GM19035 (cell line): ENCODE results near the gene NCOA4.
A peak's percentile ranks its signal among the peaks of the same experiment; 100 is the strongest.
"Not testable (repeated sequence)": the region's sequence is repeated elsewhere in the genome, so short reads cannot be mapped to it uniquely, and the experiment has no call there.

Experiments
- ATAC-seq: cut with Tn5 transposase; IDR thresholded peaks from one replicate; pipeline ENCODE4 v1.9.1; 2021; ENCODE audit not compliant: unreplicated experiment

Gene NCOA4

GRCh38 chr10:45985590-45985989 lies 44.8 kb downstream of the NCOA4 start:
- not testable (repeated sequence) for ATAC-seq

- ATAC-seq: not testable (repeated sequence)
Observed at GRCh38 chr10:45984473-45984872, 46.0 kb downstream of the NCOA4 start.

- not testable (repeated sequence) for ATAC-seq
Observed at GRCh38 chr10:45983538-45984186, 46.8 kb downstream of the NCOA4 start.

- ATAC-seq: not testable (repeated sequence)
Observed at GRCh38 chr10:45981367-45981766, 49.1 kb downstream of the NCOA4 start.

DNA sequence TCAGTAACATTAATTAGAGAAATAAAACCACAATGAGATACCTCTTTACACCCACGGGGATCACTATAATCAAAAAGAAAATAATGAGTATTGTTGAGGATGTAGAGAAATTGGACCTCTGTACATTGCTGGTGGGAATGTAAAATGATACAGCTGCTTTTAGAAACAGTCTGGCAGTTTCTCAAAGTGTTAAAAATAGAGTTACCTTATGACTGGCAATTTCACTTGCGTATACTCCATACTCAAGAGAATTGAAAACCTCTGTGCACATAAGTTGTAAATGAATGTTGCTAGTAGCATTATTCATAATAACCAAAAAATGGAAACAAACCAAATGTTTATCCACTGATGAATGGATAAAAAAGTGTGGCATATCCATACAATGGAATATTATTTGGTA lies 51.9 kb downstream of the NCOA4 start:
- peak; percentile 83 for ATAC-seq

- not testable (repeated sequence) for ATAC-seq
Observed at GRCh38 chr10:45974041-45974440, 56.4 kb downstream of the NCOA4 start.

- ATAC-seq: peak; percentile 11
Observed at GRCh38 chr10:45972813-45973169, 57.6 kb downstream of the NCOA4 start.

- ATAC-seq: peak; percentile 71
Observed at GRCh38 chr10:45972106-45972812, 58.2 kb downstream of the NCOA4 start, which contains the start of gene TIMM23. TIMM23 (plus strand) TSS chr10:45972489; CDS start chr10:45972625, 136 bp downstream.

DNA sequence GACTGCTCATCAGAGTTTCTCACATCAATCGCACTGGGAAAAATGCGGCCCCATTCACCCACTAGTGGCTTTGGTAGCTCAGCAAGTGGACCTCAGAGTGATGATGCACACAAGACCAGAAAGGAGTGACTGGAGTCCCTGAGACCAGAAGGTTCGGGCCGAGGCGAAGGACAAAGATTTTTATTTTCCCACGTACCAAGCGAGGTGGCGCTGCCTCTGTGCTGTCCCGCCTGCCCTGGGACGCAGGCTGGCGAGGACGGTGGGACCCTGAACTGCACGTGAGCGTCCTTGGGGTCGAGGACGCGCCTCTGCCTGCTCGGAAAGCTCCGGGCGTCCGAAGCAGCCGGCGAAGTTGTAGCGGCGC lies 58.7 kb downstream of the NCOA4 start:
- ATAC-seq: peak; percentile 46

DNA sequence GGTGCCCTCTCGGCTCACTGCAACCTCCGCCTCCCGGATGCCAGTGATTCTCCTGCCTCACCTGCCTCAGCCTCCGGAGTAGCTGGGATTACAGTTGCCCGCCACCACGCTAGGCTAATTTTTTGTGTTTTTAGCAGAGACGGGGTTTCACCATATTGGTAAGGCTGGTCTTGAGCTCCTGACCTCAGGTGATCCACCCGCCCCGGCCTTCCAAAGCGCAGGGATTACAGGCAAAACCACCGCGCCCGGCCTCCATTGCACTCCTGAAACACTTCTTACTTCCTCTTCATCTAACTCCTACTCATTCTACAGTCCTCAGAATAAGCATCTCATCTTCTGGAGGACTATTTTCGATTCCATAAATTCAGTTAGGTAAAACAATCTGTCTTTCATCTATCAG lies 59.4 kb downstream of the NCOA4 start:
- ATAC-seq: not testable (repeated sequence)

- not testable (repeated sequence) for ATAC-seq
Observed at GRCh38 chr10:45962686-45963452, 67.6 kb downstream of the NCOA4 start.

GRCh38 chr10:45957928-45958327 lies 72.5 kb downstream of the NCOA4 start:
- not testable (repeated sequence) for ATAC-seq

GRCh38 chr10:45956634-45957033 lies 73.8 kb downstream of the NCOA4 start:
- ATAC-seq: not testable (repeated sequence)
